HG03196 (cell line): Measurements from ENCODE around the gene SLC25A3.
A peak's percentile ranks its signal among the peaks of the same experiment; 100 is the strongest.
"Not testable (repeated sequence)": the region's sequence is repeated elsewhere in the genome, so short reads cannot be mapped to it uniquely, and the experiment has no call there.

Experiments
- ATAC-seq: cut with Tn5 transposase; IDR thresholded peaks from one replicate; pipeline ENCODE4 v1.9.1; 2021; ENCODE audit not compliant: unreplicated experiment

Gene SLC25A3

GRCh38 chr12:98594050-98594835, 757 bp downstream of the SLC25A3 start:
- ATAC-seq: peak; percentile 11

GRCh38 chr12:98595243-98595988, 1.9 kb downstream of the SLC25A3 start:
- ATAC-seq: no peak

DNA sequence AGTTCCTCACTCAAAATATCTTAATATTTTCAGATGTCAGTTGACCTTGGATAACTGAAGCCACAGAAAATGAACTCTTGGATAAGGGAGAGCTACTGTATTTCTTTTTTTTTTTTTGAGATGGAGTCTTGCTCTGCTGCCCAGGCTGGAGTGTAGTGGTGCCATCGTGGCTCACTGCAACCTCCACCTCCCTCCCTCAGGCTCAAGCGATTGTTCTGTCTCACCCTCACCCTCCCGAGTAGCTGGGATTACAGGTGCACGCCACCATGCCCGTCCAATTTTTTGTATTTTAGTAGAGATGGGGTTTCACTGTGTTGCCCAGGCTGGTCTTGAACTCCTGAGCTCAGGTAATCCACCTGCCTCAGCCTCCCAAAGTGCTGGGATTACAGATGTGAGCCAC, 3.8 kb downstream of the SLC25A3 start:
- not testable (repeated sequence) for ATAC-seq

GRCh38 chr12:98601924-98602323, 8.4 kb downstream of the SLC25A3 start:
- ATAC-seq: no peak

GRCh38 chr12:98606359-98606988, 13.0 kb downstream of the SLC25A3 start:
- no peak for ATAC-seq

DNA sequence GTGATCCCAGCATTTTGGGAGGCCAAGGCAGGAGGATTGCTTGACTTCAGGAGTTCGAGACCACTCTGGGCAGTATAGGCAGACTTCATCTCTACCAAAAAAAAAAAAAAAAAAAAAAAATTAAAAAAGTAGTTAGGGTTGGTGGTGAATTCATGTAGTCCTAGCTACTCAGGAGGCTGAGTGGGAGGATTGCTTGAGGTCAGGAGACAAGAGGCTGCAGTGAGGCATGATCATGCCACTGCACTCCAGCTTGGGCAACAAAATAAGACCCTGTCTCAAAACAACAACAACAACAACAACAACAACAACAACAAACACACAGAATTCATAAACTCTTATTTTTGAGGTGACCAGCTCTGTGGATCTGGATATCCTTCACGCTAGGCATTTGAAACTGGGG, 17.1 kb downstream of the SLC25A3 start:
- no peak for ATAC-seq

DNA sequence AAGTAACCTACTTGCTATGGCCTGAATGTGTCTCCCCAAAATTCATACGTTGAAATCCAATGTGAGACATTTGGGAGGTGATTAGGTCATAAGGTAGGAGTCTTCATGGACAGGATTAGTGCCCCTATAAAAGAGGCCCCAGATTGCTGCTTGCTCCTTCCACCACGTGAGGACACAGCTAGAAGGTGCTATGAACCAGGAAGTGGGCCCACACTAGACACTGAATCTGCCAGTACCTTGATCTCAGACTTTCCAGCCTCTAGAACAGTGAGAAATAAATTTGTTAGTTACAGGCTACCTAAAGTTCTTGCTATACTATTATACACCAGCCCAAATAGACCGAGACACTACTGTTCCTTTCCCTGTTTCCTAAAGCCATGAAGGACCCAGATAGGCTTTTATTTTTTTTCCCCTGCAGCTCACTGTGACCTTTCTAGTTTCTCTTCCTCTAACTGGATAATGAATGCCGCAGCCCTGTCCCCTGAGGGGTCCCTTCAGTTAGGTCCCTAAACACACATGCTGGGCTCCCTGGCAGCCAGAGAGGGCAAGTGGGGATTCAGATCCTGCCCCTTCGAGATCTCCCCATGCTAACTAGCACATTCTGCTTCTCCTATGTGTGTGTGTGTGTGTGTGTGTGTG, 19.3 kb downstream of the SLC25A3 start:
- peak; percentile 78 for ATAC-seq

DNA sequence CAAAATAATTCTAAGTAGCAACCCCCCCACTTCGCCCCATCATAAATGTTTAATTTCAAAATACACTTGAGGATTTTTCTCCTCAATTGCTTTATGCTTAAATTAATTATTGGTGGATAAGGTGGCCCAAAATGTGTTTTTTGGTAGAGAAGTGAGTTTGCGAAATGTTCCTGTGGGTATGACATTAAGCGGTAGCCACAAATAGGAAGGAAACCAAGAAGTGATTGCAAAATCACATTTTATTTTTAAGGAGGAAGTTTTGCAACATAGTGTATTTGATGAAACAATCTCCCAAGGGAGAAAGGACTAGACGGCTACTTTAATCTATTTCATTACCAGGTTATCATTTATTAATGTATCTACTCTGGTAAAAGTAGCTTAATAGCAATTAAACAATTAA, 25.5 kb downstream of the SLC25A3 start:
- ATAC-seq: no peak

DNA sequence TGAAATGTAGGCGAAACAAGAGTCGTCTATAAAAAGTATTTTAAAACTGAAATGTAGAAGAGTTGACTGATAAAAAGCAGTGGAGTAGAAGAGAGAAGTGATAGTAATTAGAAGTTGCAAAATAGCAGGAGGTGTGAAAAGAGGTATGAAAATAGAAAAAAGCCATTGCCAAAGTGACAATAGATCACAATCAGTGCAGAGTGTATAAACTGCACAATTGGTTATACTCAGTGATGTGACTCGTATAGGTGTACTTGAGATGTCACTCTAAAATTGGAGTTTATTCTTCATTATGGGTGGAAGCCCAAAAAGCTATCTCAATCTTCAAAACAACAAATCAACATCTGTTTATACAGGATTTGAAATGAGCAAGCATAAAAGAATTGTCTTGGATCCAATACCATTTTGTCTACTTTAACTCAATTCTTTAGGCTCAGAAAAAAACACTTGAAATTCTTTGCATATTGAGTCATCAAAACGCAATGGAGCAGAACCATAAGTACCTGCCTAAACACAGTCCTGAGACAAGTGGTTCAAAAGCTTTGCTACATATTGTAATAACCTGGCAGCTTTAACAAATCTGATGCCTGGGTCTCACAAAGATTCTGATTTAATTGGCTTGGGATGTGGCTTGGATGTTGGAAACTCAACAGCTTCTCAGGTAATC, 42.3 kb downstream of the SLC25A3 start:
- ATAC-seq: peak; percentile 75

GRCh38 chr12:98637068-98637467, 43.6 kb downstream of the SLC25A3 start:
- ATAC-seq: no peak

DNA sequence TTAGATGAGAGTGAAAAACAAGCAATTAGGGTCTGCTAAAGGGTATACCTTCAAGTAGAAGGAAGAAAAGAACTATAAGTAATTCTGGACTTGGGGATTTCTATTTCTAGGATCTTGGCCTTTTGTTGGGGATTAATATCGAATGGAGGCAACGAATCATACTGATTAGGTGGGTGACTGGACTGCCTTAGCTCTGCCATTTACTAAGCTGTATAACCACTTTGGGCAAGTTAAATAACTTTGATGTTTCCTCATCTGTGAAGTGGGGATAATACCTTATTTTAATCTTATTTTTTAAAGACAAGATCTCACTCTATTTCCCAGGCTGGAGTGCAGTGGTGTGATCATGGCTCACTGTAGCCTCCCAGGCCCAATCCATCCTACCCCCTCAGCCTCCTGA, 44.5 kb downstream of the SLC25A3 start:
- ATAC-seq: no peak

GRCh38 chr12:98639491-98639890, 46.0 kb downstream of the SLC25A3 start:
- no peak for ATAC-seq

DNA sequence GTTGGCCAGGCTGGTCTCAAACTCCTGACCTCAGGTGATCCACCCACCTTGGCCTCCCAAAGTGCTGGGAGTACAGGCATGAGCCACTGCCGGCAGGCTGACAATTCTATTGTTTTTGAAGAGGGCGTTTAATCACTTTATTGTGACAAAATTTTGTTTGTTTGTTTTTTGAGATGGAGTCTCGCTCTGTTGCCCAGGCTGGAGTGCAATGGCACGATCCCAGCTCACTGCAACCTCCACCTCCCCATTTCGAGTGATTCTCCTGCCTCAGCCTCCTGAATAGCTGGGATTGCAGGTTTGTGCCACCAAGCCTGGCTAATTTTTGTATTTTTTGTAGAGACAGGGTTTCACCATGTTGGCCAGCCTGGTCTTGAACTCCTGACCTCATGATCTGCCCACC, 49.3 kb downstream of the SLC25A3 start:
- ATAC-seq: not testable (repeated sequence)

DNA sequence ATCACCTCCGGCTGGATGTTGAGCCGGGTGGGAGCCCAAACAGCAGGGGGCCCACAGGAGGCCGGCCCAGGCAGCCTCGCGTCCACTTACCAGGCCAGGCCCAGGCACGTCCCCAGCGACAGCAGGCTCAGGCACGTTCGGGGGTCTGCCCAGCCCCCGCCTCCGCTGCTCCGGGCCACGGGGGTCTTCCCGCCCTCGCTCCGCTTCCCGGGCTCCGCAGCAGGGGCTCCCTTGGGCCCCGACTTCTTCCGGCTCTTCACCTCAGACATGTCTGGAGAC, 50.9 kb downstream of the SLC25A3 start:
- ATAC-seq: peak; percentile 24

GRCh38 chr12:98644712-98645571, 51.5 kb downstream of the SLC25A3 start, which contains the start of the genes APAF1 and IKBIP:
Gene APAF1, plus strand, starts transcription at chr12:98645290. Its CDS starts 3,070 bp downstream, at chr12:98648360.
Gene IKBIP, minus strand, starts transcription at chr12:98644788. Its CDS starts 87 bp downstream, at chr12:98644701.
- ATAC-seq: peak; percentile 84

GRCh38 chr12:98645572-98646067, 52.1 kb downstream of the SLC25A3 start:
- peak; percentile 0 for ATAC-seq

- ATAC-seq: no peak
Measured at GRCh38 chr12:98646294-98647090, 53.0 kb downstream of the SLC25A3 start.

DNA sequence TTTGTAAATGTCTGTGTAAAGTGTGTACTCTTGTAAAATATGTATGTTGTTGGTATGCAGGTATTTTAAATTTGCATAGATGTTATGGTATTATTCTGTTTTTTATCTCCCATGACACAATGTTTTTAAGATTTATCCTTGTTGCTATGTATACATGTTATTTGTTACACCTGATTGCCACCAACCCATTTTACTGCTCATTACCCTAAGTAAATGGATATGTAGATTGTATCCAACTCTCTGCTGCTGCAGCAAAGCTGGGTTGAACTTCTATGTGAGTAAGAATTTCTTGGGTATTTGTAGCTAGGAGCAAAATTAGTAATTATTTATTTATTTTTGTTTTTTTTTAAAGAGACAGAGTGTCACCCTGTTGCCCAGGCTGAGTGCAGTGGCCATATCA, 57.8 kb downstream of the SLC25A3 start:
- no peak for ATAC-seq
